GM23338 (cell line): ENCODE results near the gene MAGI3.

ENCODE experiments used
- CREB1 ChIP-seq: fragments of 250-450 bp; sonication (Bioruptor Pico); IDR thresholded peaks from 2 replicates; pipeline ENCODE4 v1.5.0; 2020; ENCODE audit warnings: low read depth, mild to moderate bottlenecking, moderate library complexity
- CTCF ChIP-seq, 2 experiments: fragments of 200-600 bp in 1 of 2; sonication (generic) in 1 of 2; conservative IDR thresholded peaks; 2 replicates each; pipeline versions ENCODE4 v1.5.1 to v1.6.1; 2016 to 2017; ENCODE audit warnings: antibody characterized with exemption in 2 of 2, low read depth in 2 of 2, mild to moderate bottlenecking in 2 of 2, moderate library complexity in 1 of 2
- ETS1 ChIP-seq: IDR thresholded peaks from 2 replicates; pipeline ENCODE4 v1.6.1; 2016; ENCODE audit warnings: antibody characterized with exemption
- EZH2 ChIP-seq: fragments of 200-600 bp; sonication (generic); IDR thresholded peaks from one replicate; pipeline ENCODE4 v1.8.0; 2017; ENCODE audit warnings: antibody characterized with exemption, mild to moderate bottlenecking, low read depth; ENCODE audit not compliant: unreplicated experiment
- EZH2phosphoT487 ChIP-seq: fragments of 200-600 bp; sonication (generic); IDR thresholded peaks from one replicate; pipeline ENCODE4 v1.8.1; 2018; ENCODE audit warnings: antibody characterized with exemption; ENCODE audit not compliant: unreplicated experiment
- NANOG ChIP-seq: IDR thresholded peaks from 2 replicates; pipeline ENCODE4 v1.6.1; 2016; ENCODE audit warnings: antibody characterized with exemption, borderline replicate concordance
- POLR2AphosphoS5 ChIP-seq: IDR thresholded peaks from 2 replicates; pipeline ENCODE4 v1.6.1; 2016; ENCODE audit warnings: antibody characterized with exemption, low read depth
- REST ChIP-seq: IDR thresholded peaks from one replicate; pipeline ENCODE4 v1.6.1; 2018; ENCODE audit warnings: antibody characterized with exemption; ENCODE audit not compliant: unreplicated experiment
- ZNF114 ChIP-seq: fragments of 250-450 bp; sonication (Bioruptor Pico); IDR thresholded peaks from 2 replicates; pipeline ENCODE4 v1.5.0; 2020; ENCODE audit warnings: mild to moderate bottlenecking, moderate library complexity
- ZNF331 ChIP-seq: fragments of 250-450 bp; sonication (Bioruptor Pico); IDR thresholded peaks from 2 replicates; pipeline ENCODE4 v1.5.0; 2020; ENCODE audit warnings: low read depth, mild to moderate bottlenecking, moderate library complexity
- ZNF462 ChIP-seq: fragments of 250-450 bp; sonication (Bioruptor Pico); IDR thresholded peaks from 2 replicates; pipeline ENCODE4 v1.5.0; 2020; ENCODE audit warnings: mild to moderate bottlenecking, moderate library complexity

GRCh38 chr1:113567427-113567826 lies 177.1 kb downstream of the MAGI3 start:
- TF ChIP-seq CTCF (conservative IDR thresholded peaks at IDR 0.05; ENCODE audit: low read depth in 2 of 2) (no peak), REST (no peak), POLR2AphosphoS5 (no peak), EZH2 (no peak), ZNF331 (CRISPR knock-in tag) (no peak), EZH2phosphoT487 (no peak), NANOG (no peak), ZNF462 (CRISPR knock-in tag) (no peak), ETS1 (no peak), CREB1 (no peak), ZNF114 (CRISPR knock-in tag) (no peak)
